HepG2 (cell line): ENCODE data around the gene IRS1. TPM values are rescaled to one million over a fixed set of nuclear protein-coding genes. Genes with fewer than 3 reads are reported as not detected.

ENCODE experiments used
- AKAP8 ChIP-seq: sonication (generic); formaldehyde crosslinking; IDR thresholded peaks from 2 replicates; pipeline ENCODE4 v1.5.1; 2020; ENCODE audit warnings: mild to moderate bottlenecking, missing genetic modification reagents
- CEBPB ChIP-seq: IDR thresholded peaks from 2 replicates; pipeline ENCODE4 v1.6.1; 2011; ENCODE audit warnings: low read depth, low read length, improper control_type of control experiment, borderline replicate concordance
- EEA1 ChIP-seq: sonication (generic); formaldehyde crosslinking; IDR thresholded peaks from 2 replicates; pipeline ENCODE4 v1.5.1; 2020; ENCODE audit warnings: mild to moderate bottlenecking, missing genetic modification reagents, borderline replicate concordance
- FOXA1 ChIP-seq, 2 experiments: fragments of 450-650 bp in 1 of 2; sonication (generic) in 1 of 2; formaldehyde crosslinking in 1 of 2; IDR thresholded peaks; 2 replicates each; pipeline versions ENCODE4 v1.4.0 to v1.6.1; 2016 to 2020; ENCODE audit warnings: missing genetic modification reagents in 1 of 2
- FOXP4 ChIP-seq: sonication (generic); formaldehyde crosslinking; IDR thresholded peaks from 2 replicates; pipeline ENCODE4 v1.4.0; 2020; ENCODE audit warnings: missing genetic modification reagents
- GLI4 ChIP-seq: sonication (generic); formaldehyde crosslinking; IDR thresholded peaks from 2 replicates; pipeline ENCODE4 v1.5.1; 2020; ENCODE audit warnings: missing genetic modification reagents, mild to moderate bottlenecking, moderate library complexity, borderline replicate concordance
- HMG20B ChIP-seq: conservative IDR thresholded peaks from 2 replicates; pipeline ENCODE4 v1.6.1; 2016; ENCODE audit warnings: missing genetic modification reagents, missing compliant biosample characterization
- KAT2B ChIP-seq: fragments of 150-350 bp; IDR thresholded peaks from 2 replicates; pipeline ENCODE4 v1.6.1; 2014; ENCODE audit warnings: low read depth, low read length, borderline replicate concordance
- KDM2A ChIP-seq: sonication (generic); formaldehyde crosslinking; IDR thresholded peaks from 2 replicates; pipeline ENCODE4 v1.4.0; 2020; ENCODE audit warnings: low read depth, missing genetic modification reagents, borderline replicate concordance
- MXD1 ChIP-seq: sonication (generic); formaldehyde crosslinking; IDR thresholded peaks from 2 replicates; pipeline ENCODE4 v1.4.0; 2020; ENCODE audit warnings: mild to moderate bottlenecking, missing genetic modification reagents
- MYNN ChIP-seq: sonication (generic); formaldehyde crosslinking; IDR thresholded peaks from 2 replicates; pipeline ENCODE4 v1.4.0; 2020; ENCODE audit warnings: mild to moderate bottlenecking, low read depth, missing genetic modification reagents
- REST ChIP-seq, 2 experiments: IDR thresholded peaks; 2 replicates each; pipeline ENCODE4 v1.6.1; 2011 to 2012; ENCODE audit warnings: low read length in 2 of 2, borderline replicate concordance in 1 of 2, low read depth in 1 of 2, mild to moderate bottlenecking in 1 of 2, moderate library complexity in 1 of 2
- REXO4 ChIP-seq: sonication (generic); formaldehyde crosslinking; IDR thresholded peaks from 2 replicates; pipeline ENCODE4 v1.8.0; 2022; ENCODE audit warnings: missing genetic modification reagents, mild to moderate bottlenecking, borderline replicate concordance
- TEAD3 ChIP-seq: optimal IDR thresholded peaks from 2 replicates; pipeline ENCODE3; 2016; ENCODE audit warnings: borderline replicate concordance
- TRIM24 ChIP-seq: sonication (generic); formaldehyde crosslinking; IDR thresholded peaks from 2 replicates; pipeline ENCODE4 v1.8.0; 2022; ENCODE audit warnings: mild to moderate bottlenecking, missing genetic modification reagents
- ZNF205 ChIP-seq: IDR thresholded peaks from 2 replicates; pipeline ENCODE4 v1.6.1; 2018; ENCODE audit warnings: missing biosample characterization, missing genetic modification reagents
- ZNF512B ChIP-seq: sonication (generic); formaldehyde crosslinking; IDR thresholded peaks from 2 replicates; pipeline ENCODE4 v1.5.1; 2020; ENCODE audit warnings: missing genetic modification reagents, mild to moderate bottlenecking, borderline replicate concordance
- ZNF639 ChIP-seq: conservative IDR thresholded peaks from 2 replicates; pipeline ENCODE4 v1.6.1; 2018; ENCODE audit warnings: missing genetic modification reagents
- polyA plus RNA-seq, 8 experiments: library from polyadenylated mRNA; depleted of rRNA in 3 of 8; stranded (reverse) in 7 of 8; unstranded in 1 of 8; fragments of >200 nt; fragmentation: Illumina TruSeq in 4 of 8; extraction: Trizol in 4 of 8; gene quantifications; 2 replicates each; pipeline versions ENCODE4 v1.2.1 to v1.2.3, GENCODE V29; 2011 to 2016; ENCODE audit warnings: low read depth in 4 of 8, missing spikeins in 1 of 8, mixed read lengths in 1 of 8; ENCODE audit not compliant: insufficient read depth in 1 of 8
- total RNA-seq, 5 experiments: library from RNA; depleted of rRNA; stranded (reverse); fragments of >200 nt; fragmentation: Illumina TruSeq; extraction: Trizol; gene quantifications; 2 replicates each; pipeline ENCODE4 v1.2.3, GENCODE V29; 2016; ENCODE audit warnings: low read depth in 1 of 5

Gene IRS1
- total and polyA plus RNA-seq, 2 of the 13 experiments (the other 11 are each of a cell fraction or from before 2014, with no cell fraction given), result 8.7 to 9.0 TPM

- peak; percentile 65; the same call in 1 of the 2 replicates for TF ChIP-seq ZNF512B (CRISPR knock-in tag)
- TF ChIP-seq TRIM24 (CRISPR knock-in tag), result 0 out of 2 replicates have a peak, but pooled peaks have one; percentile 64
- peak; percentile 52 for TF ChIP-seq TEAD3
- no peak for TF ChIP-seq AKAP8 (CRISPR knock-in tag)
- TF ChIP-seq REST (IDR thresholded peaks at IDR 0.05; ENCODE audit: borderline replicate concordance in 1 of 2, low read depth in 1 of 2, low read length in 2 of 2), result peak in 1 of 2 experiments; percentile 25; a peak in 1 of 4 replicates
- TF ChIP-seq MYNN (CRISPR knock-in tag), result no peak
- peak; percentile 97 for TF ChIP-seq HMG20B (CRISPR knock-in tag)
- no peak for TF ChIP-seq GLI4 (CRISPR knock-in tag)
- TF ChIP-seq REXO4 (CRISPR knock-in tag), result no peak
- TF ChIP-seq ZNF639, result peak; percentile 65; the same call in 1 of the 2 replicates
- no peak for TF ChIP-seq KAT2B
- TF ChIP-seq MXD1, result no peak
- no peak for TF ChIP-seq KDM2A
- no peak for TF ChIP-seq EEA1 (CRISPR knock-in tag)
- TF ChIP-seq FOXA1 (IDR thresholded peaks at IDR 0.05), result peak; percentile 88
- TF ChIP-seq FOXA1 (CRISPR knock-in tag; IDR thresholded peaks at IDR 0.05), result peak; percentile 97
- TF ChIP-seq FOXP4 (CRISPR knock-in tag), result peak; percentile 85
- peak; percentile 77 for TF ChIP-seq ZNF205 (CRISPR knock-in tag)
- TF ChIP-seq CEBPB, result peak; percentile 86
Measured at GRCh38 chr2:226733189-226733858, 66.3 kb downstream of the IRS1 start (continued).
